Inferior parietal cortex (tissue), 1 donor: ENCODE measurements around the gene ZNF584.
"Not testable (repeated sequence)": the region's sequence is repeated elsewhere in the genome, so short reads cannot be mapped to it uniquely, and the experiment has no call there.

Experiments used
- DNase-seq: peaks from one replicate; pipeline ENCODE4 v3.0.0-alpha.2; 2016; ENCODE audit errors: extremely low spot score

The ZNF584 gene

DNA sequence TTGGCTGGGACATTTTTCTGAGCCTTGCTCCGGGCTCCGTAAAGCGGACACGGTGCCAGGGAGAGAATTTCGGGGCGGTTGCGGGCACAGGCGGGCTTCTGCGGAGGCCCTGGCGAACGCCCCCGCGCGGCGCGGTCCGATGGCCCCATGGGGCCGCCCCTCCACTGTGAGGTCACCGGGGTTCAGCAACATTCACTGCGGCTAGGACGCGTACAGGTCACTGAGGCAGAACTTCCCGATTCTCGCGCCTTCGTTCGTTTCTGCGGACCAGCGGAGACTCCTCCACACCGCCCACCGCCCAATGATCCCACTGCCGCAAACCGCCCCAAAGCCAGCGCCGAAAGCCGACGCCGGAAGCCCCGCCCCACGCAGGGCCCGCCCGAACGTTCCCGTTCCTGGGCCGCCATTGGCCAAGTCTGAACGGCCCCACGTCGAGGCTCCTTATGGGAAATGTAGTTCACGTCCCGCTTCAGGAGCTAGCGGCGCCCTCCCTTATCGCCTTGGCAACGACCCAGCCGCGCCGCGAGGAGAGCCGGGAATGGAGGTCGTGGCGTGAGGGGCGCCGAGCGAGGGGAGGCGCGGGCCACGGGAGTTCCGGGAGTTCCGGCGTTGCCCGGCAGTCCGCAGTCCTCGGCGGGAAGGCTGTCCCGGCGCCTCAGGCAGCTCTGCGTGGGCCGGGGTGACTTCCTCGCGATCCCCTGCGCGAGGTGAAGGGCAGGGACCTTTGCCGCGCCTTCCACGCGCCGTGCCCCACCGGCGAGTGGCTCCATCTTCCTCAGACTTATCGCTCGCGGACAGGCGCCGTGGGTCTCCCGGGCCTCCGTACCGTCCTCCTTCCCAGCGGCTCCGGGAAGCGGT lies at the start of gene ZNF584:
Gene ZNF584 (plus strand): TSS at position 498 of the 858 bp plus-strand sequence. CDS start 499 bp downstream, outside the sequence.
- peak; percentile 97 for DNase-seq

GRCh38 chr19:58361900-58362271 lies 46.6 kb upstream of the ZNF584 start:
- DNase-seq = no peak

GRCh38 chr19:58362272-58362994 lies 46.0 kb upstream of the ZNF584 start, which contains the start of gene ZNF497:
TSS of gene ZNF497 (minus strand) at chr19:58362751. CDS start at chr19:58357635, 5,116 bp downstream.
- peak; percentile 97 for DNase-seq

GRCh38 chr19:58364146-58364545 lies 44.3 kb upstream of the ZNF584 start:
- no peak for DNase-seq

- no peak for DNase-seq
These were observed 41.6 kb upstream of the ZNF584 start for GRCh38 chr19:58366585-58367430.

- no peak for DNase-seq
These were observed 40.6 kb upstream of the ZNF584 start for GRCh38 chr19:58367698-58368454.

GRCh38 chr19:58368561-58369360 lies 39.7 kb upstream of the ZNF584 start:
- DNase-seq = no peak

DNA sequence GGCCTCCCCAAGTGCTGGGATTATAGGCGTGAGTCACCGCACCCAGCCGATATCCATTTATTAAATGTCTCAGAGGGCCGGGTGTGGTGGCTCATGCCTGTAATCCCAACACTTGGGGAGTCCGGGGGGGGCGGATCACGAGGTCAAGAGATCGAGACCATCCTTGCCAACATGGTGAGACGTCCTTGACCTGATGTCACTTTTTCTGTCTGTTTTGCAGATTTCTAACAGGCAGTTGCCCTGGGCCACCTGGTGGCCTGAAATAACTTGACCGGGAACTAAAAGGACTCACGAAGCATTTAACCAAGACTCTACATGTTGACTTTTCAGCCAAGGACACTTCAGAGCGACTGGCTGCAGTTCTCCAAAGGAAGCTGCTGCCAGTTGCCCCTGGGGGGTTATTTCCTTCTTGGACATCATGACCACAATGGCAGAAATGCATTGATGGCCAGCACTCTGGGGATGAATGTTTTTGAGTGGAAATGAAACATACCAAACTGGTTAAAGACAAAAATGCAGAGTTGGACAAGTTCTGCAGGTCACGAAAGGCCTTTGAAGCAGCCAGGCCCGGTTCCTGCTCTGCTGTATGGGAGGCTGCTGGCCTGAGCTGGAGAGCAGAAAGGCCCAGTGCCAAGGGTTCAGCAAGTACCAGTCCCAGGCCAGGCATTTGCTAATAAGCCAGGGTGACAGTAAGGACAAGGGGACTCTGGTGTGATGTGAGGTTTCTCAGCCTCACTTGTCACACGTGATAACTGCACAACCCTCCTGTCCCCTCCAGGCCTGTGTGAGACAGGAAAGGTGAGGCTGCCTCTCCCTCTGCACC lies 35.9 kb upstream of the ZNF584 start:
- no peak for DNase-seq

DNA sequence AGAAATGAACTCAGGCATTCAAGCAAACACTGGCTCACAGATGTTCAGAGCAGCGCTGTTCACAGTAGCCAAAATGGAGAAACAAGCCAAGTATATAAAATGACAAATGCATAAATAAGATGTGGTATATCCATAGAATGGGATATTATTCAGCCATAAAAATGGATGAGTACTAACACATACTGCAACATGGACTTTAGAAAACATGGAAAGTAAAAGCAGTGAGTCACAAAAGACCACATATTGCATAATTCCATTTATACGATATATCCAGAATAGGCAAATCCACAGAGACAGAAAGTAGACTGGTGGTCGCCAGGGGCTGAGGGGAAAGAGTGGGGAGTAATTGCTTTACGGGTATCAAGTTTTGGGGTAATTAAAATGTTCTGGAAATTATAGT lies 34.2 kb upstream of the ZNF584 start:
- no peak for DNase-seq

- not testable (repeated sequence) for DNase-seq
These were observed 31.7 kb upstream of the ZNF584 start for GRCh38 chr19:58376724-58377123.

- DNase-seq = no peak
These were observed 29.2 kb upstream of the ZNF584 start for GRCh38 chr19:58379246-58379645.

- DNase-seq = no peak
These were observed 28.3 kb upstream of the ZNF584 start for GRCh38 chr19:58380037-58380661.

- peak; percentile 99 for DNase-seq
These were observed 27.6 kb upstream of the ZNF584 start, which contains the start of gene ZNF837 for GRCh38 chr19:58380662-58381459. TSS of gene ZNF837 (minus strand) at chr19:58381030. CDS start at chr19:58369332, 11,698 bp downstream.

DNA sequence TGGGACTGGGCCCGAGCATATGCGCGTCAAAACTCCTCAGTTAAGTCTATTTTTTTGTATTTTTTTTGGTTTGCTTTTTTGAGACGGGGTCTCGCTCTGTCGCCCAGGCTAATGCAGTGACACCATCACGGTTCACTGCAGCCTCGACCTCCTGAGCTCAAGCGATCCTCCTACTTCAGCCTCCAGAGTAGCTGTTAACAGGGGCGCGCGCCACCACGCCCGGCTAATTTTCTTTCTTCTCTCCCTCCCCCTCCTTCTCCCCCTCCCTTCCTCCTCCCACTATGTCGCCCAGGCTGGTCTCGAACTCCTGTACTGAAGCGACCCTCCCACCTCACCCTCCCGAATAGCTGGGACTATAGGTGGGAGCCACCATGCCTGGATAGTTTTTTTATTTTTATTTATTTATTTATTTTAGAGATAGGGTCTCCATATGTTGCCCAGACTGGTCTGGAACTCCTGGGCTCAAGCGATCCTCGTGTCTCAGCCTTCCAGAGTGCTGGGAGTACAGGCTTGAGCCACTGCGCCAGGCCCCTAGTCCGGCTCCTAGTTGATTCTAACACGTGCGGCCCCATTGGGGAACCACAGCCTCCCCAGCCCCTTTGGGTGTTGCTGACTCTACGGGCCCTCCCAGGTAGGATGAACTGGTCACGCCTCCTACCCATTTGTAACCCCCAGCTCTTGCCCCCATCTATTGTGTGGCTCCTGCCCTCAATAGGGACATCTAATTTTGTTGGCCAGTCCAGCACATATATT lies 26.8 kb upstream of the ZNF584 start:
- no peak for DNase-seq

DNA sequence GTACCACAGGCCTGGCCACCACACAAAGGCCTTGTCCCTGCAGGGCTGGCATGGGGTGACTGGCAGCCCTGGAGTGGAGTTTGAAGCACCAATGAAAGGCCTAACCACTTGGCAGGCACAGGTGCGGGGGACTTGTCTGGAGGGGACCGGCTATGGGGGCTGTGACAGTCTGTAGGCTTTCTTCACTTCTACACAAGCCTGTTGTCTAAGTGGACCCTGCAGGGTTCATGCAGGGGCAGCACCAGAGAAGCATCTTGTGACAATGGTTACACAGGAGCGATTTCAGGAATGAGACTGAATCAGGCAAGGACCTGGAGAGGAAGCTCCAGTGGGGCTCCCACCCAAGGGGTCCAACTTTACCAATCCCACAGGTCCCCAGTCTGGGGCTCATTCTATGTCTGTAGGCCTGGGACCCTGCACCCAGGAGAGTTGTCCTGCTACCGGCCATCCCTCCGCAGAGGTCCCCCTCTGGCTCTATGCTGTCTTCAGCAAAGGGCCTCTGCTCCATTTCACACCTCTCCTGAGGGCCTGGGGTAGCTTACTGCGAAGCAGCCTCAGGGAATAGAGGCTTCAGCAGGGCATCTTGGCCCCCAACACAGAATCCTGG lies 25.3 kb upstream of the ZNF584 start:
- DNase-seq = no peak

GRCh38 chr19:58385313-58385890 lies 23.0 kb upstream of the ZNF584 start:
- DNase-seq = no peak
